SH-SY5Y (cell line): Measurements from ENCODE around the gene DIP2C.

Experiments
- GATA2 ChIP-seq: IDR thresholded peaks from 2 replicates; pipeline ENCODE4 v1.6.1; 2011; ENCODE audit warnings: mild to moderate bottlenecking, low read depth, low read length
- GATA3 ChIP-seq: IDR thresholded peaks from 2 replicates; pipeline ENCODE4 v1.6.1; 2011; ENCODE audit warnings: low read depth, mild to moderate bottlenecking, low read length, moderate library complexity

Gene DIP2C

DNA sequence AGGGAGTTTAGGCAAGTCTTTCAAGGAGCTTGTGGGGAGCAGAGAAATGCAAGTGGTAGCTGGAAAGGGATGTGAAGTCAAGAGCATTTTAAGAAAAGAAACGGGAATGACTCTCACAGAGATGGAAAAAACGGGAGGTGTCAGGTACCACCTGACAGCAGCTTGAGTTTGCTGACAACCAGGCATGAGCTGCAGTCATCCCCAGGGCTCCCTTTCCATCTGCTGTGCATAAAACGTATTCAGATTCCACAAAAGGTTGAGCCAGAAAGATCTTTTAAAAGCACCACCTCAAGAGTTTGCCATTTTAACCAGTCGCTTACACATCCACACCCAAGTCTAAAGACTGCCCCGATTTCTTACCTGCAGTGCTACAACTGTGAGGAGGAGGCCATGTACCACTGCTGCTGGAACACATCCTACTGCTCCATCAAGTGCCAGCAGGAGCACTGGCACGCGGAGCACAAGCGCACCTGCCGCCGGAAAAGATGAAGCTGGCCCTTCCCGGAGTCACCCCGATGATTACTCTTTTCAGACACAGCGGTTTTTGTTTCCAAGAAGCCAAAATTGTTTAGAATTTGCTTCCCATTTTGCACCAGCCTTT lies 437.4 kb downstream of the DIP2C start:
- TF ChIP-seq GATA2 (no peak), GATA3 (no peak)

DNA sequence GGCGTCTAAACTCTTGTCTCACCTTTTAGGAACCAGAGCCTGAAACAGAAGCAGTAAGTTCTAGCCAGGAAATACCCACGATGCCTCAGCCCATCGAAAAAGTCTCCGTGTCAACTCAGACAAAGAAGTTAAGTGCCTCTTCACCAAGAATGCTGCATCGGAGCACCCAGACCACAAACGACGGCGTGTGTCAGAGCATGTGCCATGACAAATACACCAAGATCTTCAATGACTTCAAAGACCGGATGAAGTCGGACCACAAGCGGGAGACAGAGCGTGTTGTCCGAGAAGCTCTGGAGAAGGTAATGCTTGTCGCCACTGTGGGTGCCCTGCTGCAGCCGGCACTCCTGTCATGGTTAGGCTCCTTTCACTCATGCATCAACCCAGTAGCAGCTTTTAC lies 441.2 kb downstream of the DIP2C start:
- no peak for TF ChIP-seq GATA3
- no peak for TF ChIP-seq GATA2

DNA sequence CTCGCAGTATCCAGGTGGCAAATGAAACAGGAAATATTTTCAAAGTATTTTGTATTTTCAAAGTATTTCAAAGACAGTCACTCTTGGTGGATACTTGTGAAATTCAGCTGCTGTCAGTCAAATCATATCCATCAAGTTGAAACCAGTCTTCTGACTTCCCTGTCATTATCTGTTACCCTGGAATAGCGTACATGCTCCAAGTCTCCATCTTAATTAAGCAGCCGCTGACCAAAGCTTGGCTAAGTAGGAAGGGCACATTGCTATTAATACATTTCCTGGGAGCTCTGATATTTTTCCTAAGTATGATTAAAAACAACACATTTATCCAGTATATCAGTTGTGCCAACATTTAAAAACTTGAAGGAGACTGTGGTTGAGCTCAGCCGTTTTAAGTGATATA lies 442.0 kb downstream of the DIP2C start:
- TF ChIP-seq GATA2 (no peak), GATA3 (no peak)

DNA sequence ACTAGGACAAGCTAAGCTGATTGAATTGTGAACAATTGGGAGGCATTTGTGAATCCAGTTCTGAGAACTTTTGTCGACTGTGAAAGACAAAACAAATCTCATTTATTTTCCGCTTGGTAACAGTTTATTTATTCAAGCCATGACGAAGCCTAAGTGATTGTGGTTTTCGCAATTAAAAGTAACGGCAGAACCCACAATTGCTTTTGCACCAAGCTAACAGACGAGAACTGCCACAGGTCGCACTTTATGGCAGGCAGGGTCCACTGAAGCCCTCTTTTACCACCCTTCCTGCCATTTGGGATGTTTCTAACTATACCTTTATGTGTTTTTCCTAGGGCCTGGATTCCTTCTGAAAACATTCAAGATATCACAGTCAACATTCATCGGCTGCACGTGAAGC lies 443.0 kb downstream of the DIP2C start:
- no peak for TF ChIP-seq GATA2
- TF ChIP-seq GATA3, result no peak

DNA sequence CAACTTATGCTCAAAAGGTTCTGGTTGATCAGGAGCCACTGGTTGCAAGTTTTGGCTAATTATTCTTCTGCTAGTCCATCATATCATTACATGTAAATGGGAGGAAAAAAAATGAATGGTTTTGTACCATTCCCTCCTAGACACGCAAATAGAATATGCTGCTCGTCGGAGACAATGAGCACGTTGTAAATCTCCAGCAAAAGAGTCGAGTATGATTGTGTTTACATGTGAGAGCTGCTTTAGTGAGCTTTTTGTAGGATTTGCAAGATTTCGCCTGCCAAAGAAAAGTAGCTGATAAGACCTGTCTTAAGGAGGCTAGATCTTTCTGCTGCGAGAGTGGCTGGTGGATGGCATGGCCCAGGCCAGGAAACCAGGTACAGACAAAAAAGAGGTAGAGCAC lies 445.2 kb downstream of the DIP2C start:
- TF ChIP-seq GATA2 (no peak), GATA3 (no peak)

DNA sequence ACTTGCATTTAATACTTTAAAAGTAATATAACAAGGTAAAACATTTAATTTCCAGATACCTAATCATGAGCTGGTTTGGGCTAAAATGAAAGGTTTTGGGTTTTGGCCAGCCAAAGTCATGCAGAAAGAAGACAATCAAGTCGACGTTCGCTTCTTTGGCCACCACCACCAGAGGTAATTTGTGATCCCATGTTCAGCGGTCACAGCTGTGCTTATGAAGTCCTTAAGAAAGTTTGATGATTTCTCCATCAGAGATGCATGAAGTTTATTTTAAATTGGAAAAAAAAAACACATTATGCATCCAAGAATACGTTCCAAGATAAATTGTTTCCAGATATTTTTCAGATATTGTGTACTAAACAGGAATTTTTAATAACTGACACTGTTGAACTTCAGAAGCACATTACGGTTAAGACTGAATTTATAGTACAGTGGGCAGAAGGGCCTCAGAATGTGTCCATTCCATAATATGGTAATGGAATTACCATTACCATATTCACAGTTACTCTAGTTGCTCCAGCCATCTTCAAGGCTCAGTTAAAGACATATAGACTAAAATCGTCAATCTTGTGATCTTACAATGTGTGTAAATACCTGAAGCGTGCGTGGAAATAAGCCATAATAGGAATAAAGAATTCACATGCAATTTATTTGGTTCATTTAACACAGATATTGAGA lies 447.4 kb downstream of the DIP2C start:
- TF ChIP-seq GATA3 (no peak), GATA2 (no peak)

DNA sequence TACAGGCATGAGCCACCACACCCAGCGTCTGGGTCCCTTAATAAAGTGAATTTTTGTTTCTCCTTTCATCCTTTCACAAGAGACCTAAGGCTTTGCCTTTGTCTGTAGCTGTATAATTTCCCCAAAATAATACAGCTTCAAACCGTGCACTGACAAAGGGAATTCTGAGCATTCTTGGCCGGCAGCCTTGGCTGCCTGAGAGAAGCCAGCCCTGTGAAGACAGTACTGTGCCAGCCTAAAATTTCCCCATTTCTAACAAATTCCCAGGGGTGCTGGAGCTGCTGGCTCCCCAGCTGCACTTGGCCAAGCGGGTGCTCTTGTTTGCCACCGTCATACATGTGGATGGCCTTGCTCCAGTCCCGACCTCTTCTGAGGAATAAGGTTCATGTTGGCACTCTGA lies 448.0 kb downstream of the DIP2C start:
- TF ChIP-seq GATA3 (no peak), GATA2 (no peak)

DNA sequence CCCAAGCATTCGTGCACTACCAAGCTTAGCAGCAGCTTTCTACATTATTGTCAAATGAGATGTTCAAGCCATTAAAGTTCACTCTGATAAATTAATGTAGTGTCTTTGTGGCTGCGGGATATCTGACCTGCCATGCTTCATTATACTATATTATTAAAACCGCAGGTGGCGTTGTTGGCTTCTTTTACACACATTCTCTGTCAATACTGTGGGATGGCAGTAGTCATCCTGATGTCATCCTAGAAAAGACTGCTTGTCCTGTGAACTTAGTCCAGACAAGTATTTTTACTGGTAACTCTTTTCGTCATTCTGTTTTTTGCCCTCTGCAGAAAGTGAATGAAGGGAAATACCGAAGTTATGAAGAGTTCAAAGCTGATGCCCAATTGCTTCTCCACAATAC lies 450.4 kb downstream of the DIP2C start:
- TF ChIP-seq GATA2 (no peak), GATA3 (no peak)

DNA sequence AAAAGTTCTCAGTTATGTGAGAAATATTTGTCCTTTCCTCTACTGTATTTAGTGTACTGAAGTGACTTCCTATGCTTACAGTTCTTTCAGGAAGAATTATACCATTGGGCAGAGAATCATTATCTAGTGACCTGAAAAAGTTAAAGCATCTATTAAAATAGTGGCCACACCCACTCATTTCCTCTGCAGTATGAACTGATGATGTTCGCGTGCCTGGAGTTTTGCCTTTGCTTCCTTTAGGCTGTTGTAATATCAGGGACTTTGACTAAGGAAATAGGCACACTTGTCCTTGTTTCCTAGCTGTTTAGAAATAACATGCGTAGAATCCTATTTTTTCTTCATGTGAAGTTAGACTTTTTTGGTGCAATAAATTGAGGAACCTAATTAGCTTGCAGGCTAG lies 453.6 kb downstream of the DIP2C start:
- TF ChIP-seq GATA2, result no peak
- TF ChIP-seq GATA3, result no peak

DNA sequence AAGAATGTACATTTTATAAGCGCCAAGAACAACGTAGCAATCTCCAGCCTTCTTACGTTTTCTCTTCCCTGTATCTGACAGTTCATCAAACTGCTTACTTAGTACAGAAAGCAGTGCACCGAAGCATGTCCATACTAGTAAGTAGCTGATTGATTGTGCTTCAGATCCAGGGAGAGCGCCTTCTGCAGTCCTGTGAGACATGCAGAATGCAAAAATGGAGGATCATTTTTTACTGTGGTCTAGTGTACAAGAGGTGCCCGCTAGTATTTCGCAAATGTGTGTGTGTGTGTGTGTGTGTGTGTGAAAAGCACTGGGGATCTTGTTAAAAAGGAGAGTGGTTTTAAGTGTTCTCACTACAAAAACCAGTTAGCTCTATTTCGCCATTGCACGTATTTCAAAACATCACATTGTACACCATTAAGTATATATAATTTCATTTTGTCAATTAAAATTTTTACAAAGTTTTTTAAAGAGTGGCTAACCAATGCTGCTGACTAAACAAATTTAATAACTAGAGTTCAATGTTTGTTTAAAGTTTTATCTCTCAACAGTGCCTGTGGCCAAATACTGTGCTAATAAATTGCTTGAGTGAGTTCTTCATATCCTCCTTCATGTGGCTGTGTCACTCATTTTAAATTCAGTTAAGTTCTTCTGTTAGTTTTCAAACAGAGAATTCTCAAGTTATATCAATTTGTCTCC lies 454.6 kb downstream of the DIP2C start:
- TF ChIP-seq GATA2 (no peak), GATA3 (no peak)

DNA sequence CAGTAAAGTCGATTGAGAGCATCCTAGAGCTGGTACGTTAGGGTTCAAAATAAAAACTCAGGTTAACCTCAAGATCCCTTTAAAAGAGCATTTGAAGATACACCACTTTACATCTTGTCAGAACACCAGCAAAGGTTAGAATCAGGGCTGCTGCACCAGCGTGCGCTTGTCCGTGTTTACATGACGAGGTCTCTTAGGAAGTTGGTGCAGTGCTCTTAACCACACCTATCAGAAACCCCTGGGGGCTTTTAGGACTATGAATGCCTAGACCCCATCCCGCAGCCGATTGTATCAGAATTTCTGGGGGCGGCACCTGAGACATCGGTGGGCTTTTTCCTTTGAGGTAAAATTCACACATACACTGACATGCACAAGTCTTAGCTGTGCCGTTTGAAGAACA lies 456.6 kb downstream of the DIP2C start:
- TF ChIP-seq GATA2, result no peak

DNA sequence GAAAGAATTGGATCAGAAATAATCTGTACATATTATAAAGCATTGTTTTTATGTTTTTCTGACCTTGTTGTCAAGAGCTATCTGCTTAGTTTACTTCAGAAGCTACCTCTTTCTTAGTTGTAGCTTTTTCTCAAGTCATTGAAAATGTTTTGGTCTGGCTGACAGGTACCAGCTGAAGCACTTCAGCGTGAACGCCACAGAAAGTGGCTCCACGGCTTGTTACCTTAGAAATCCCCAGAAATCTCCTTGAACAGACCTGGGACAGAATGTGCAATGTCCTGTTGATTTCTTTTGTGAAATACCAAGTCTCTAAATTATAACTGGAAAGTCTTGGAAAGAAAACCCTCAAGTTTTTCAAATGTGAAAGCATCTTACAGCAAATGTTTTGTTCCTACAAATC lies 457.4 kb downstream of the DIP2C start:
- no peak for TF ChIP-seq GATA3
- no peak for TF ChIP-seq GATA2

DNA sequence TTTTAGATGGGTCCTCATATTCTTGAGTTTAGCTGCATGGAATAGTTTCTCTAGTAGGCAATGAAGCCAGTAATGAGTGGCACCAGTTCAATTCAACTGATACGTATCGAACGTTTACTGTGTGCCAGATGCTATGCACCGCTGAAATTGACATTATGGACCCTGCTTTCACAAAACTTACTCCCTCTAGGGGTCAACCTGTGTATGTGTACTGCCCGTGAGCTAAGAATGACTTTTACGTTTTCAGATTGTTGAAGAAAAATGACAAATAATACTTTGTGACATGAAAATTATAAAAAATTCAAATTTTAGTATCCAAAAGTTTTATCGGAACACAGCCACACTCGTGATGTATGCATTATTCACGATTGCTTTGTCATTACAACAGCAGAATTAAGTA lies 458.7 kb downstream of the DIP2C start:
- TF ChIP-seq GATA3 (no peak), GATA2 (no peak)

DNA sequence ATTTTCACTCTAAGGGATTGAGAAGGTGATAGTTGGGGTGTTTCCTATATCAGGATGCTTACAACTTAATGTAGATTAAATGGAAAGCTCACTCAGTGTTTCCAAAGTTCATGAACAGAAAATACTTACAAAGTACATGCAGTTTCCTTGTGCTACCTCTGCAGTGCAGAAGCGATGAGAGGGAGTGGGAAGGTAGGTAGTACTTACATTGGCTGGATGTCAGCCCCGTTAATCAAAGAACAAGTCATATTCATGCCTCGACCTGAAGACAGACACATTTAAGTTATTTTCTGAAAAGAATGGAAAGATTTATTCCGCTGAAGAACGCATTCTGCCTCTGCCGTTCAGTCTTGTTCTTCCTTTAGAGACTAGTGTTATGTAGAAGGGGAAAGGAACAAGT lies 461.1 kb downstream of the DIP2C start:
- no peak for TF ChIP-seq GATA2

DNA sequence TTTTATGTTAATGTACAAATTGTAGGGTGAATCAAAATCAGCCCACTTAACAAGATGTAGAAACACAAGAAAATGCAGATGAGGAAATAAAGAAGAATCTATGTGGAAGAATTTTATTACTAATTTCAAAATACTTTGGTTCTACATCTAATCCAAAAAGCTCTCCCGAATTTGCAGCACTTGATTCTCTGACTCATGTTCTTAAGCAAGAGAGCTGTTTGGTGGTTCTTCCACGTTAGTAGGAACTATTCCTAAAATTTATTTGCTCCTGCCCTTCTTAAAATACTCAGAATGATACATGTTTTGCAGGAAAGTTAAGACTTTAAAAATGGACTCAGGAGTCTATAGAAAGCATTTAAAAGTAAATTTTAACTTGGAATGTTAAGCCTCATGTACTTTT lies 462.5 kb downstream of the DIP2C start:
- TF ChIP-seq GATA3 (no peak), GATA2 (no peak)

DNA sequence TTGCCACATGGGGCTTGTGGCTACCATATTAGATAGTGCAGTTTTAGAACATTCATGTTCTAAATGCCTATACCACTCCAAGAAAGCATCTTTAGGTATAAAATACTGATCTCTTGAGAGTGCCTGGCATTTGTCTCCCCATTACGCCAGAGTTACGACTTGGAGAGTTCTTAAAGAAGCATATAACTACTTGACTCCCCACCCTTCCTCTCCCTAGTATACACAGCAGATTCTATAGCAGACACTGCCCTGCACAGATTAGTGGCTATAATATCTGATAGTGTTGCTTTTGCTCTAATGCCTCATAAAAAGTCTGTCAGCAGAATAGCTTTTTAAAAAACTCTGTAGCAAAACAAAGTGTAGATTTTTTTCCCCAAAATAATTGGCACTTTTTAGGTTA lies 463.4 kb downstream of the DIP2C start:
- TF ChIP-seq GATA3 (no peak), GATA2 (no peak)
